SK-N-SH (cell line): Measurements from ENCODE around the gene PGS1.

Experiments
- CTCF ChIP-seq: fragments of 200-600 bp; sonication (generic); IDR thresholded peaks from 2 replicates; pipeline ENCODE4 v1.6.1; 2017; ENCODE audit warnings: antibody characterized with exemption, mild to moderate bottlenecking, moderate library complexity
- MAX ChIP-seq: IDR thresholded peaks from 2 replicates; pipeline ENCODE4 v1.4.0; 2012; ENCODE audit warnings: low read depth
- PBX3 ChIP-seq: IDR thresholded peaks from 2 replicates; pipeline ENCODE4; 2012
- POLR2AphosphoS5 ChIP-seq: IDR thresholded peaks from 2 replicates; pipeline ENCODE4 v1.6.1; 2012; ENCODE audit warnings: low read depth, low read length
- SIN3A ChIP-seq: IDR thresholded peaks from 2 replicates; pipeline ENCODE4 v1.6.1; 2012; ENCODE audit warnings: low read depth, mild to moderate bottlenecking, low read length, moderate library complexity, borderline replicate concordance
- TCF12 ChIP-seq: IDR thresholded peaks from 2 replicates; pipeline ENCODE4 v1.4.0; 2012

- TF ChIP-seq PBX3 (no peak), CTCF (no peak), POLR2AphosphoS5 (no peak), SIN3A (no peak), TCF12 (no peak), MAX (no peak)
Measured at GRCh38 chr17:78397681-78398101, 19.2 kb downstream of the PGS1 start.
